Effector memory CD8-positive, alpha-beta T cell (primary cell): ENCODE data around the gene SPARC.

ENCODE experiments used
- ATAC-seq: fragments of 150-1000 bp; cut with Tn5 transposase; replicated peaks from 2 replicates; pipeline ENCODE4 v1.10.0; 2021; ENCODE audit warnings: mild to moderate bottlenecking, moderate library complexity
- DNase-seq, 3 experiments: peaks; one replicate each; pipeline ENCODE4 v3.0.0; 2021
- H3K27ac Mint-ChIP-seq, 2 donors: one replicate each; pipeline ENCODE4 v1.8.0; 2022; ENCODE audit warnings: mild to moderate bottlenecking in 2 of 2, mixed read lengths in 2 of 2, moderate library complexity in 2 of 2
- H3K27me3 Mint-ChIP-seq, 2 donors: one replicate each; pipeline ENCODE4 v1.8.0; 2022; ENCODE audit warnings: mixed read lengths in 2 of 2
- H3K36me3 Mint-ChIP-seq: one replicate; pipeline ENCODE4 v1.8.0; 2022; ENCODE audit warnings: mild to moderate bottlenecking, moderate library complexity, mixed read lengths; ENCODE audit not compliant: insufficient read depth
- H3K4me1 Mint-ChIP-seq, 2 donors: one replicate each; pipeline ENCODE4 v1.8.0; 2022; ENCODE audit warnings: low read depth in 2 of 2, mixed read lengths in 2 of 2
- H3K4me3 Mint-ChIP-seq, 2 donors: one replicate each; pipeline ENCODE4 v1.8.0; 2022; ENCODE audit warnings: mild to moderate bottlenecking in 2 of 2, mixed read lengths in 2 of 2, moderate library complexity in 2 of 2
- H3K9me3 Mint-ChIP-seq, 2 donors: one replicate each; pipeline ENCODE4 v1.8.0; 2022; ENCODE audit warnings: mixed read lengths in 2 of 2

SPARC gene

GRCh38 chr5:151670083-151670686 lies 16.5 kb downstream of the SPARC start:
- DNase-seq = no peak
- ATAC-seq = no peak
- Mint-ChIP-seq H3K36me3 (no peaks in the 10 kb centered on the region), H3K27me3 (peaks cover 8 to 44% of the 10 kb centered on the region in 2 donors), H3K27ac (no peak overlapping the region), H3K4me1 (no peaks in the 10 kb centered on the region), H3K4me3 (no peak overlapping the region), H3K9me3 (no peaks in the 10 kb centered on the region)

GRCh38 chr5:151667083-151667482 lies 19.6 kb downstream of the SPARC start:
- ATAC-seq = no peak
- no peaks in the 10 kb centered on the region for H3K9me3 Mint-ChIP-seq
- no peak overlapping the region for H3K4me3 Mint-ChIP-seq
- no peak for DNase-seq
- H3K27me3 Mint-ChIP-seq = peaks cover 9 to 43% of the 10 kb centered on the region in 2 donors
- H3K27ac Mint-ChIP-seq = no peak overlapping the region
- H3K36me3 Mint-ChIP-seq = no peaks in the 10 kb centered on the region
- peaks cover 0 to 2% of the 10 kb centered on the region in 2 donors for H3K4me1 Mint-ChIP-seq

GRCh38 chr5:151665613-151666012 lies 21.1 kb downstream of the SPARC start:
- H3K9me3 Mint-ChIP-seq = no peaks in the 10 kb centered on the region
- ATAC-seq (no peak), DNase-seq (no peak)
- no peaks in the 10 kb centered on the region for H3K36me3 Mint-ChIP-seq
- H3K4me1 Mint-ChIP-seq = peaks cover 0 to 2% of the 10 kb centered on the region in 2 donors
- peaks cover 9 to 37% of the 10 kb centered on the region in 2 donors for H3K27me3 Mint-ChIP-seq
- no peak overlapping the region for H3K27ac Mint-ChIP-seq
- H3K4me3 Mint-ChIP-seq = no peak overlapping the region

GRCh38 chr5:151664694-151665585 lies 21.8 kb downstream of the SPARC start:
- H3K36me3 Mint-ChIP-seq = no peaks in the 10 kb centered on the region
- no peak overlapping the region for H3K4me3 Mint-ChIP-seq
- ATAC-seq (no peak), DNase-seq (no peak)
- peaks cover 9 to 32% of the 10 kb centered on the region in 2 donors for H3K27me3 Mint-ChIP-seq
- H3K9me3 Mint-ChIP-seq = no peaks in the 10 kb centered on the region
- no peak overlapping the region for H3K27ac Mint-ChIP-seq
- peaks cover 0 to 2% of the 10 kb centered on the region in 2 donors for H3K4me1 Mint-ChIP-seq

- peaks cover 9 to 30% of the 10 kb centered on the region in 2 donors for H3K27me3 Mint-ChIP-seq
- no peaks in the 10 kb centered on the region for H3K36me3 Mint-ChIP-seq
- H3K27ac Mint-ChIP-seq = no peak overlapping the region
- H3K4me1 Mint-ChIP-seq = peaks cover 0 to 4% of the 10 kb centered on the region in 2 donors
- DNase-seq (no peak), ATAC-seq (no peak)
- H3K9me3 Mint-ChIP-seq = no peaks in the 10 kb centered on the region
- no peak overlapping the region for H3K4me3 Mint-ChIP-seq
Observed at GRCh38 chr5:151663617-151664293, 23.0 kb downstream of the SPARC start.

GRCh38 chr5:151662805-151663204 lies 23.9 kb downstream of the SPARC start:
- H3K9me3 Mint-ChIP-seq = no peaks in the 10 kb centered on the region
- no peaks in the 10 kb centered on the region for H3K36me3 Mint-ChIP-seq
- no peak overlapping the region for H3K27ac Mint-ChIP-seq
- peaks cover 9 to 28% of the 10 kb centered on the region in 2 donors for H3K27me3 Mint-ChIP-seq
- no peak overlapping the region for H3K4me3 Mint-ChIP-seq
- H3K4me1 Mint-ChIP-seq = peaks cover 0 to 4% of the 10 kb centered on the region in 2 donors
- DNase-seq (no peak), ATAC-seq (no peak)

- peaks cover 0 to 4% of the 10 kb centered on the region in 2 donors for H3K4me1 Mint-ChIP-seq
- no peaks in the 10 kb centered on the region for H3K9me3 Mint-ChIP-seq
- H3K27me3 Mint-ChIP-seq = peaks cover 9 to 34% of the 10 kb centered on the region in 2 donors
- no peak overlapping the region for H3K4me3 Mint-ChIP-seq
- no peaks in the 10 kb centered on the region for H3K36me3 Mint-ChIP-seq
- ATAC-seq (no peak), DNase-seq (no peak)
- no peak overlapping the region for H3K27ac Mint-ChIP-seq
Observed at GRCh38 chr5:151661968-151662732, 24.6 kb downstream of the SPARC start.

GRCh38 chr5:151660616-151661495 lies 25.9 kb downstream of the SPARC start:
- ATAC-seq (no peak), DNase-seq (no peak)
- Mint-ChIP-seq H3K4me1 (peaks cover 0 to 4% of the 10 kb centered on the region in 2 donors), H3K27ac (peak overlapping the region in 1 of 2 donors; percentile 59), H3K27me3 (peaks cover 9 to 35% of the 10 kb centered on the region in 2 donors), H3K36me3 (no peaks in the 10 kb centered on the region), H3K9me3 (no peaks in the 10 kb centered on the region), H3K4me3 (no peak overlapping the region)

GRCh38 chr5:151659001-151659754 lies 27.5 kb downstream of the SPARC start:
- no peak overlapping the region for H3K4me3 Mint-ChIP-seq
- ATAC-seq (peak; percentile 98), DNase-seq (peak; percentile 72 to 75 (median 74))
- no peaks in the 10 kb centered on the region for H3K9me3 Mint-ChIP-seq
- peaks cover 0 to 4% of the 10 kb centered on the region in 2 donors for H3K4me1 Mint-ChIP-seq
- no peaks in the 10 kb centered on the region for H3K36me3 Mint-ChIP-seq
- H3K27me3 Mint-ChIP-seq = peaks cover 9 to 35% of the 10 kb centered on the region in 2 donors
- H3K27ac Mint-ChIP-seq = no peak overlapping the region

- H3K36me3 Mint-ChIP-seq = no peaks in the 10 kb centered on the region
- peaks cover 0 to 2% of the 10 kb centered on the region in 2 donors for H3K4me1 Mint-ChIP-seq
- no peak for ATAC-seq
- H3K27me3 Mint-ChIP-seq = peaks cover 0 to 26% of the 10 kb centered on the region in 2 donors
- no peaks in the 10 kb centered on the region for H3K9me3 Mint-ChIP-seq
- DNase-seq = no peak
- no peak overlapping the region for H3K27ac Mint-ChIP-seq
- no peak overlapping the region for H3K4me3 Mint-ChIP-seq
Observed at GRCh38 chr5:151657114-151657513, 29.6 kb downstream of the SPARC start.

- no peak for ATAC-seq
- no peak overlapping the region for H3K27ac Mint-ChIP-seq
- H3K27me3 Mint-ChIP-seq = peaks cover 0 to 25% of the 10 kb centered on the region in 2 donors
- no peak overlapping the region for H3K4me3 Mint-ChIP-seq
- no peaks in the 10 kb centered on the region for H3K36me3 Mint-ChIP-seq
- peaks cover 0 to 2% of the 10 kb centered on the region in 2 donors for H3K4me1 Mint-ChIP-seq
- H3K9me3 Mint-ChIP-seq = no peaks in the 10 kb centered on the region
- DNase-seq = no peak
Observed at GRCh38 chr5:151656311-151656710, 30.4 kb downstream of the SPARC start.
